HCT116 (cell line): ENCODE data around the gene PLA2G15. TPM values are rescaled to one million over a fixed set of nuclear protein-coding genes. Genes with fewer than 3 reads are reported as not detected.

Experiments
- ATAC-seq: fragments of 200-7000 bp; cut with Tn5 transposase; 2 replicates; pipeline ENCODE4 v1.9.1; 2020; ENCODE audit warnings: mild to moderate bottlenecking, moderate library complexity
- BruUV-seq: library from RNA; stranded (reverse); fragments of 400-500 nt; replicated peaks from 2 replicates; lab custom pipeline; 2021; lab: Mats Ljungman, UMichigan
- CTCF ChIA-PET: fragments of 300-600 bp; sonication (Branson Sonifier 250); formaldehyde crosslinking; loops from one replicate; lab custom pipeline; 2021; ENCODE audit warnings: antibody characterized with exemption; lab: Charles Lee
- POLR2A ChIA-PET: fragments of 300-600, 350-600 bp; sonication (Branson Sonifier 250); formaldehyde crosslinking; loops from one replicate; lab custom pipeline; 2021; ENCODE audit warnings: antibody characterized with exemption; lab: Charles Lee
- RAD21 ChIA-PET, 2 experiments: fragments of 300-600 bp; sonication (Branson Sonifier 250); formaldehyde crosslinking; loops; one replicate each; lab custom pipeline; 2023; ENCODE audit warnings: low total read pairs in 2 of 2; ENCODE audit not compliant: uncharacterized antibody in 2 of 2, unreplicated experiment in 2 of 2, low non-redundant PET in 1 of 2; lab: Charles Lee
- DNase-seq: peaks from one replicate; pipeline ENCODE4 v3.0.0-alpha.2; 2010; ENCODE audit warnings: low read depth, low spot score
- H2AFZ ChIP-seq: fragments of 200-600 bp; shearing (Covaris generic), sonication (generic); 2 replicates; pipeline ENCODE4 v1.6.1; 2017; ENCODE audit warnings: low read depth, mixed run types, mixed read lengths, antibody characterized with exemption, low read length; ENCODE audit not compliant: poor library complexity, severe bottlenecking
- H3K27ac ChIP-seq: 2 replicates; pipeline ENCODE4 v1.5.1; 2012; ENCODE audit warnings: low read depth, low read length
- H3K27me3 ChIP-seq: fragments of 200-600 bp; sonication (generic); 2 replicates; pipeline ENCODE4 v1.6.1; 2016; ENCODE audit warnings: mixed run types, low read length, mixed read lengths; ENCODE audit not compliant: insufficient read depth
- H3K36me3 ChIP-seq, 2 experiments: fragments of 200-500 bp in 1 of 2; fragments of 200-600 bp in 1 of 2; sonication (Bioruptor generic) in 1 of 2; sonication (generic) in 1 of 2; 2 replicates each; pipeline versions ENCODE4 v1.5.1 to v1.6.1; 2014 to 2016; ENCODE audit warnings: low read length in 2 of 2, inconsistent platforms in 1 of 2, mixed read lengths in 1 of 2, mixed run types in 1 of 2; ENCODE audit not compliant: insufficient read depth in 2 of 2, control insufficient read depth in 1 of 2
- H3K4me1 ChIP-seq, 2 experiments: fragments of 200-600 bp in 1 of 2; sonication (generic) in 1 of 2; 2 replicates each; pipeline versions ENCODE4 v1.5.1 to v1.6.1; 2012 to 2017; ENCODE audit warnings: low read length in 2 of 2, inconsistent platforms in 1 of 2, mild to moderate bottlenecking in 1 of 2, mixed read lengths in 1 of 2, mixed run types in 1 of 2, moderate library complexity in 1 of 2; ENCODE audit not compliant: insufficient read depth in 2 of 2, control insufficient read depth in 1 of 2
- H3K4me2 ChIP-seq: fragments of 200-600 bp; sonication (generic); 2 replicates; pipeline ENCODE4 v1.6.1; 2017; ENCODE audit warnings: mixed run types, low read length, mixed read lengths
- H3K4me3 ChIP-seq, 2 experiments: fragments of 200-600 bp in 1 of 2; sonication (generic) in 1 of 2; replicated peaks in 1 of 2; 2 replicates each; pipeline ENCODE4 v1.5.1; 2011 to 2016; ENCODE audit warnings: low read length in 2 of 2, control low read depth in 1 of 2, low read depth in 1 of 2, mild to moderate bottlenecking in 1 of 2, mixed read lengths in 1 of 2, mixed run types in 1 of 2
- H3K79me2 ChIP-seq: fragments of 200-600 bp; sonication (generic); 2 replicates; pipeline ENCODE4 v1.6.1; 2017; ENCODE audit warnings: mild to moderate bottlenecking, mixed run types, low read length, moderate library complexity, mixed read lengths; ENCODE audit not compliant: insufficient read depth
- H3K9ac ChIP-seq: fragments of 200-600 bp; sonication (generic); 2 replicates; pipeline ENCODE4 v1.6.1; 2016; ENCODE audit warnings: low read length, mixed read lengths
- H3K9me2 ChIP-seq: fragments of 200-600 bp; sonication (generic), shearing (Covaris generic); 2 replicates; pipeline ENCODE4 v1.6.1; 2017; ENCODE audit warnings: mixed run types, mild to moderate bottlenecking, moderate library complexity; ENCODE audit not compliant: insufficient read depth
- H3K9me3 ChIP-seq, 2 experiments: fragments of 200-500 bp in 1 of 2; fragments of 200-600 bp in 1 of 2; sonication (Bioruptor generic) in 1 of 2; sonication (generic) in 1 of 2; 2 replicates each; pipeline ENCODE4 v1.6.1; 2014 to 2017; ENCODE audit warnings: low read length in 2 of 2, mixed read lengths in 2 of 2, inconsistent platforms in 1 of 2, low read depth in 1 of 2, mild to moderate bottlenecking in 1 of 2, mixed run types in 1 of 2, moderate library complexity in 1 of 2; ENCODE audit not compliant: control insufficient read depth in 1 of 2, insufficient read depth in 1 of 2
- H4K20me1 ChIP-seq: fragments of 200-600 bp; sonication (generic), shearing (Covaris generic); 2 replicates; pipeline ENCODE4 v1.6.1; 2017; ENCODE audit warnings: mixed run types, mild to moderate bottlenecking, moderate library complexity; ENCODE audit not compliant: insufficient read depth
- ATF3 ChIP-seq: IDR thresholded peaks from 2 replicates; pipeline ENCODE4 v1.6.1; 2012
- CBX3 ChIP-seq: IDR thresholded peaks from 2 replicates; pipeline ENCODE4 v1.6.1; 2012; ENCODE audit warnings: low read depth
- CTCF ChIP-seq, 3 experiments: fragments of 200-600 bp in 1 of 3; sonication (generic) in 1 of 3; IDR thresholded peaks in 2 of 3; conservative IDR thresholded peaks in 1 of 3; 2 replicates each; pipeline ENCODE4 v1.5.1; 2012 to 2017; ENCODE audit warnings: low read depth in 2 of 3, low read length in 2 of 3, antibody characterized with exemption in 1 of 3, borderline replicate concordance in 1 of 3, control low read depth in 1 of 3, mild to moderate bottlenecking in 1 of 3, mixed read lengths in 1 of 3, mixed run types in 1 of 3, moderate library complexity in 1 of 3; ENCODE audit not compliant: insufficient read depth in 1 of 3
- REST ChIP-seq: IDR thresholded peaks from 2 replicates; pipeline ENCODE4 v1.6.1; 2012; ENCODE audit warnings: low read depth
- SP1 ChIP-seq: IDR thresholded peaks from 2 replicates; pipeline ENCODE4 v1.6.1; 2012; ENCODE audit warnings: low read depth
- ZBTB33 ChIP-seq: IDR thresholded peaks from 2 replicates; pipeline ENCODE4 v1.6.1; 2011; ENCODE audit warnings: mild to moderate bottlenecking, low read length, moderate library complexity; ENCODE audit not compliant: insufficient replicate concordance; ENCODE audit errors: extremely low read depth
- intact Hi-C: fragments of 100-400 bp; cut with micrococcal nuclease; formaldehyde crosslinking; loops from 2 replicates; pipeline ENCODE4 v1.10.0; 2022
- total RNA-seq: library from RNA; stranded (reverse); gene quantifications from one replicate; pipeline ENCODE4 v1.2.1, GENCODE V29; 2021; ENCODE audit not compliant: unreplicated experiment

PLA2G15 gene
- total RNA-seq, 1 experiment from 2014 or later: 7.5 TPM

- Histone ChIP-seq H3K36me3 (no peaks in the 10 kb centered on the region), H3K4me2 (no peak overlapping the region), H3K27ac (no peak overlapping the region), H3K4me3 (no peak overlapping the region), H4K20me1 (no peaks in the 10 kb centered on the region), H3K27me3 (no peaks in the 10 kb centered on the region), H3K9me3 (no peaks in the 10 kb centered on the region), H3K4me1 (no peaks in the 10 kb centered on the region), H2AFZ (no peak overlapping the region), H3K9ac (no peak overlapping the region), H3K9me2 (no peaks in the 10 kb centered on the region), H3K79me2 (no peaks in the 10 kb centered on the region)
- POLR2A ChIA-PET: no interaction called here
- CTCF ChIA-PET: no interaction called here
- intact Hi-C loops: no loop called here
- RAD21 ChIA-PET: no interaction called here
- no peak for ATAC-seq
- BruUV-seq: no TSS peak
- DNase-seq: no peak
- TF ChIP-seq ATF3 (no peak), CTCF (IDR thresholded peaks at IDR 0.05 in 2 of 3, conservative IDR thresholded peaks at IDR 0.05 in 1 of 3; ENCODE audit: borderline replicate concordance in 1 of 3, insufficient read depth in 1 of 3, low read depth in 2 of 3, low read length in 2 of 3) (no peak), ZBTB33 (no peak), REST (no peak), SP1 (no peak), CBX3 (no peak)
These were observed 28.9 kb upstream of the PLA2G15 start for GRCh38 chr16:68216240-68216639.
